ENCODE data around the gene GRM3. TPM values are rescaled to one million over a fixed set of nuclear protein-coding genes. Genes with fewer than 3 reads are reported as not detected.

GRM3 gene
- polyA plus RNA-seq, 1 donor from 2014 or later: not detected

DNA sequence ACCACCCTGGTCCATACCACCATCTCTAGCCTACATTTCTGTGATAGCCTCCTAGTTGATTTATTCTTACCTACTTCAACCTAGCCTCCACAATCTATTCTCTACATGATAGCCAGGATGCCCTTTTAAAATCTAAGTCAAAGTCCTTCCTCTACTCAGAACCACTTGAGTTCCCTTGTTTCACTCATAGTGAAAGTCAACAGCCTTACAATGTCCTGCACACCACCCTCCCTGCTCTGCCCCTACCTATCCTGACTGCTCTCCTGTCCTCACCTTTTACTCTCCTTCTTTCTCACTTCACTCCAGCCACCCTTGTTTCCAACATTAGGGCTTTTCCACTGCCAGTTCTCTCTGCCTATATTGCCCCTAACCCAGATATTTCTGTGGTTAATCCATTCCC, 146.7 kb downstream of the GRM3 start:
- Mint-ChIP-seq H3K4me1 (peaks cover 0 to 10% (median 0%) of the 10 kb centered on the region in 3 donors), H3K9me3 (no peaks in the 10 kb centered on the region), H3K27me3 (peaks cover 1% of the 10 kb centered on the region), H3K27ac (no peak overlapping the region), H3K4me3 (no peak overlapping the region), H3K36me3 (no peaks in the 10 kb centered on the region)

DNA sequence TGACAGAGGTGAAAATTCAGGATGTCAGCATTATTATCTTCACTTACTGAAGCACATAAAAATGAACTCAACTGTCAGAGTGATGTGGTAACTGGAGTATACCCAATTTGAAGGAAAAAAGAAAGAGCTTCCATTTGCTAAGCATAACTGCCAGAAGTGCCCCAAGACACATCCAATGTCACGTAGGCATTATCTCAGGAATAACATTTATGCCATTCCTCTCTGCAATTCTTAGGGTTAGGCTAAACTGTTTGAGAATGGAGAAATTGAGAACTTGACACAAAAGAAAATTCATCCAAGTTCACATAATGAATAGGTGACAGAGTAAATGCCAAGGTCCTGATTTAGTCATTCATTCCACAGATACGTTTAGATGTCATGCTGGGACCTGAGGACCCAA, 148.6 kb downstream of the GRM3 start:
- no peak overlapping the region for H3K4me3 Mint-ChIP-seq
- H3K27ac Mint-ChIP-seq: no peak overlapping the region
- H3K36me3 Mint-ChIP-seq: no peaks in the 10 kb centered on the region
- peaks cover 0 to 6% (median 0%) of the 10 kb centered on the region in 3 donors for H3K4me1 Mint-ChIP-seq
- peaks cover 0 to 3% (median 1%) of the 10 kb centered on the region in 3 donors for H3K9me3 Mint-ChIP-seq
- peaks cover 3% of the 10 kb centered on the region for H3K27me3 Mint-ChIP-seq

DNA sequence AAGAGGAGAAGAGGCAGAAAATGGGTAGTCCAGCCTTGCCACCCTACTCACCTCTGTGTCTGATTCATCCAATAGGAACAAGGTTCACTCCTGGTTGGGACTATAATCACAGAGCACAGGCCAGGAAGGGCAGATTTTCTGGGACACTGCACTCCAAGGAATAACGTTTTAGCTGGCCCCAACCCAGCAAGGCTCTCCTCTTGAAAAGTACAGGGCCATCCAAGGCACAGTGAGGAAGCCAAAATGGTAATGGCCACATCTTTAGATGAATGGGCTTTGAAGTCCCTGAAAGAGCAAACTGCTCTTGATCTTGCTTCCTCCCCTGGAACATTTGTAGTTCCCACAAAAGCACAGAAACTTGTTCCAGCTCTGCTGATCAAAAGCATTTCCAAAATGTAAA, 149.4 kb downstream of the GRM3 start:
- Mint-ChIP-seq H3K4me1 (peaks cover 0 to 6% (median 0%) of the 10 kb centered on the region in 3 donors), H3K27ac (no peak overlapping the region), H3K4me3 (no peak overlapping the region), H3K27me3 (peaks cover 3% of the 10 kb centered on the region), H3K9me3 (peaks cover 0 to 5% (median 1%) of the 10 kb centered on the region in 3 donors), H3K36me3 (no peaks in the 10 kb centered on the region)

DNA sequence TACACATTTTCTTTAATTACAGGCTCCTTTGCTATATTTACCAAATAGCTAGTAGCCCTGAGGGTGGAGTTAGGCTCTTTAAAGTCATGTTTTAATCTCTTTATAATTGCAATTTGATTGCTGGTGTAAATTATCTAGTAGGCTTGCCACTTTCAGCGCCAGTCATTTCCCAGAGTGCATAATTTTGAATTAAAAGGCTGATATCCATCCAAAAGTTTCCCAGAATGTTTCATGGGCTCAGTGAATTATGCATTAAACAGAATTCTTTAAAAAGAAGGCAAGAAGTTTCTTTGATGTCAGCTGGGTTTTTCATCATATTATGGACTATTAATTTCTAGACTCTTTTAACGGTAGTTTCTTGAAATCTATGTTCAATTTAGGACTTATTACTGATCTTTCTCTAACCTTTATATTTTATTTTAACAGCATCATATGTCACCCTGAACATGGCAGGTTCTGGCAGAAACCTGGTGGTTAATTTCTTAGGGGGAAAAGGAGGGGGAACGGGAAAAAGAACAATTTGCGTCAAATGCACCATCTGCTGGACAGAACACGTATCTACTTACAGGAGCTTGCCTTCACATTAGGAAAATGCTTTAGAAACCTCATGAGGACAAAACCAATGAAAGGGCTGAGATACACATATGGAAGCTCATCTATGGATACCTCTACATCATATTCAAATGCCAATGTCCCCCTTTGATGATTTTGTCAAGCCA, 171.1 kb downstream of the GRM3 start:
- H3K27ac Mint-ChIP-seq: no peak overlapping the region
- no peaks in the 10 kb centered on the region for H3K4me1 Mint-ChIP-seq
- no peaks in the 10 kb centered on the region for H3K27me3 Mint-ChIP-seq
- peaks cover 0 to 7% (median 0%) of the 10 kb centered on the region in 3 donors for H3K9me3 Mint-ChIP-seq
- no peak overlapping the region for H3K4me3 Mint-ChIP-seq
- no peaks in the 10 kb centered on the region for H3K36me3 Mint-ChIP-seq

DNA sequence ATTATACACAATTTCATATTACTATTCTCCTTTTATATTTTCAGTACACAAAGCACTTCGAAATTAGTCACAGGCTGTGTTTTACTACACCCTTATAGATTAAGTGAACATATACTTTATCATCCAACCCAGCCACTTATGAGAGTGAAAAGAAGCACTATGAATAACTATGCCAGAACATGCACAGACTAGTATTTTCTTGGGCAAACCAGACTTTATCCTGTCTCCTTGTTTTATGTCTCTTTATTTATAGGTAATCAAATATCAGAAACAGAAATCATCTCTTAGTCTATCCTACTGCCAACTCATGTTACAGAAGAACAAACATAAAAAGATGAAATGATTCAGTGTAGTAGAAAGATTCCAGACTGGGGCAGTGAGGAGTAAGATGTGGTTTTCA, 171.8 kb downstream of the GRM3 start:
- Mint-ChIP-seq H3K27me3 (no peaks in the 10 kb centered on the region), H3K4me1 (no peaks in the 10 kb centered on the region), H3K9me3 (peaks cover 0 to 7% (median 0%) of the 10 kb centered on the region in 3 donors), H3K4me3 (no peak overlapping the region), H3K36me3 (no peaks in the 10 kb centered on the region), H3K27ac (no peak overlapping the region)

DNA sequence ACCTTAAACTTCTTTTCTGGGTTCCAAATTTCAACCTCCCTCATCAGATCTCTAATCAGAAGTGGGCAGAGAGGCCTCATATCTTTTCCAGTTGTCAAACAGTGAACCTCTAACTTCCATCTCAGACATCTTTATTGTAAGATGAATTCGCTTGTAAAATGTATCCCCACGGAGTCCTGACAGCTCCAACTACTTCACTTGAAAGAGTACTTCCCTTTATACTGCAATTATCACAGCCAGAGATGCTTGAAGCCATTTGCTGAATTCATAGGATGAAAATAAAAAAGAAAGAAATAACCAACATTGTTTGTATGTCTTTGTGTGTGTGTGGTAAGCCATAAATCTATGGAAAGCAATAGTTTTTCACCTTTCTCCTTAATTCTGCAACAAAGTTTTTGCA, 175.2 kb downstream of the GRM3 start:
- Mint-ChIP-seq H3K36me3 (no peaks in the 10 kb centered on the region), H3K27me3 (no peaks in the 10 kb centered on the region), H3K4me3 (no peak overlapping the region), H3K27ac (no peak overlapping the region), H3K9me3 (peaks cover 0 to 7% (median 0%) of the 10 kb centered on the region in 3 donors), H3K4me1 (no peaks in the 10 kb centered on the region)

DNA sequence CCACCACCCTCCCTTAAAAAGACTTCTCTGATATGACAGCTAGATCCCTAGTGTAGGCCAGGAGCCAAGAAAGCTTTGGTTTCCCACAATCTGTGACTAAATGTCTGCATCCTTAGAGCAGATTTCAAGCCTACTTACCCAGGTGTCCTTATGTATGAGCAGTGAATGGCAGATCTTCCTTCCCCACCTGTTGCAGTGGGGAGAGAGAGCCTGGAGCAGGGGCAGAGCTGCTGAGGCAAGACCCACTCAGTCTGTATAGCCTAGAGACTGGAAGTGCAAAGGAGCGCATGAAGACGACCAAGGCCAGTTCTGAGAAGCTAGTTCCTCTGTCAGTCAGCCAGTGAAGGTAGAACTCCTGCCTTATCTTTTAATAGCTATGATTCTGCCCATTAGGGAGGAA, 180.1 kb downstream of the GRM3 start:
- no peaks in the 10 kb centered on the region for H3K27me3 Mint-ChIP-seq
- no peaks in the 10 kb centered on the region for H3K4me1 Mint-ChIP-seq
- H3K36me3 Mint-ChIP-seq: no peaks in the 10 kb centered on the region
- no peak overlapping the region for H3K27ac Mint-ChIP-seq
- no peaks in the 10 kb centered on the region for H3K9me3 Mint-ChIP-seq
- H3K4me3 Mint-ChIP-seq: no peak overlapping the region

DNA sequence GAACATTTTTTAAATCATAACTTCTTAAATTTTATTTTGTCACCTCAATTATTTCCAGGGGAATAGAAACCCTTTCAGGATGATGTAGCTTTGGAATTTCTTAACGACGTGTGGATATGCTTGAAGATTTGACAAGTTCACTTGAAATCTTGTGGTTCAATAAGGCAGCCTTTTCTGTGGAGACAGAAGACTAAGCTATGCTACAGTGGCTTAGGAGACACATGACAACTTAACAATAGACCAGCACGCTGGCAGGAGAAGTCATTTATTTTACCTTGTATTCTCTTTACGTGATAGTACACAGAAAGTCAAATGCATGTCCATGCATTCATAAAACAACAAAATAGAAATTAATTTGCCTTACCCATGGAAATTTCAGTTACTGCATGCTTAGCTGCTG, 181.6 kb downstream of the GRM3 start:
- H3K9me3 Mint-ChIP-seq: no peaks in the 10 kb centered on the region
- no peak overlapping the region for H3K27ac Mint-ChIP-seq
- no peaks in the 10 kb centered on the region for H3K4me1 Mint-ChIP-seq
- no peaks in the 10 kb centered on the region for H3K27me3 Mint-ChIP-seq
- no peaks in the 10 kb centered on the region for H3K36me3 Mint-ChIP-seq
- no peak overlapping the region for H3K4me3 Mint-ChIP-seq

DNA sequence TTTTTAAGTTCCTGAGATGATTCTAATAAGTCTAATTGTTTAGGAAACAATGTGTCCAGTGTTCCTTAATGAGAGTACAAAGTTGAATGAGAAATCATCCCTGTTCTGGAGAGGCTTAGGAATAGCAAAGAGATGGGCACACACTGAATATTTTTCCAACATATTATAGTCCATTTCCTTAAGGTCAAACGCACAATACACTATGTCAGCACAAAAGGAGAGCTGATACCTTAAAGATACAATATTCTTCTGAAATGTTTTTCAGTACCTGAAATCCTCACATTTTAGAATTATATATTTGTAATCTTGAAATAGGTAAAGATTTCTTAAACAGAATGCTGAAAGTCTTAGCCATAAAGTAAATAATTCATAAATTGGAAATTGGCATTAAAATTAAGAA, 183.2 kb downstream of the GRM3 start:
- no peaks in the 10 kb centered on the region for H3K27me3 Mint-ChIP-seq
- H3K9me3 Mint-ChIP-seq: no peaks in the 10 kb centered on the region

DNA sequence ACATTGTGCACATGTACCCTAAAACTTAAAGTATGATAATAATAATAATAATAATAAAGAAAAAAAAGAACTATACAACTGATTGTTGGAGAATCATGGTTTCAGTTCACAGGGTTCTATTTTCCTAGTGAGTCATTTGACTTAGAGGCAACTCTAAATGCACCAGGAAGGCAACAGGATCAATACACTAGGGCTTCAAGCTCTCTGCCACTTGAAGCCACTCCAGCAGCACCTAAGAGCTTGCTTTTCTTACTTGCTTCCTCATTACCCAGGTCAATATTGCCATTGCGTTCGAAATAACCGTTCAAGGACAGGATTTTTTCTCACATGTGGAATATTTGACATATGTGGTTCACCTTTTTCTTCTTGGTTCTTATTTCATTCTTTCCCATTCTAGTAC, 189.7 kb downstream of the GRM3 start:
- Mint-ChIP-seq H3K36me3 (peaks cover 2% of the 10 kb centered on the region), H3K9me3 (no peaks in the 10 kb centered on the region), H3K4me3 (no peak overlapping the region), H3K27me3 (no peaks in the 10 kb centered on the region), H3K4me1 (no peaks in the 10 kb centered on the region), H3K27ac (no peak overlapping the region)

More for the DNA sequence above, 183.2 kb downstream of the GRM3 start:
- H3K4me1 Mint-ChIP-seq: no peaks in the 10 kb centered on the region
- no peak overlapping the region for H3K27ac Mint-ChIP-seq
- no peak overlapping the region for H3K4me3 Mint-ChIP-seq
- no peaks in the 10 kb centered on the region for H3K36me3 Mint-ChIP-seq

DNA sequence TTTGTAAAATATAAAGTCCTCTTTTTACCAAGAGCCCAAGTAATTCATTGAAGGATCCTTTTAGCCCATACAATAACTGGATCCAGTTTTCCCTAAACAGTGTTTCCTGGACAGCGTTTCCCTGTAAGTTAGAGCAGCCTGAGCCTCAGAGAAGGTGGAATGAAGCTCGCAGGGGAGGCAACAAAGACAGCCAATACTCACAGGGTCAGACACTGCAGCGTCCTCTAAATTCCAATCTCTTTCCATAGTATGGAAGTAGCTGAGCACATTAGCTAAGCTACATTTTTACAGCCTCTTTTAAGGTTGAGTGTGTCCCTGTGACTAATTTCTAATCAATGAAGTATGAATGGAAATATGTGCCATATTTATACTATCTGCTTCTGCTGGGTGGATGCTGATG, 193.5 kb downstream of the GRM3 start:
- H3K4me3 Mint-ChIP-seq: no peak overlapping the region
- H3K36me3 Mint-ChIP-seq: peaks cover 4% of the 10 kb centered on the region
- no peaks in the 10 kb centered on the region for H3K9me3 Mint-ChIP-seq
- H3K27me3 Mint-ChIP-seq: no peaks in the 10 kb centered on the region
- no peak overlapping the region for H3K27ac Mint-ChIP-seq
- H3K4me1 Mint-ChIP-seq: no peaks in the 10 kb centered on the region

DNA sequence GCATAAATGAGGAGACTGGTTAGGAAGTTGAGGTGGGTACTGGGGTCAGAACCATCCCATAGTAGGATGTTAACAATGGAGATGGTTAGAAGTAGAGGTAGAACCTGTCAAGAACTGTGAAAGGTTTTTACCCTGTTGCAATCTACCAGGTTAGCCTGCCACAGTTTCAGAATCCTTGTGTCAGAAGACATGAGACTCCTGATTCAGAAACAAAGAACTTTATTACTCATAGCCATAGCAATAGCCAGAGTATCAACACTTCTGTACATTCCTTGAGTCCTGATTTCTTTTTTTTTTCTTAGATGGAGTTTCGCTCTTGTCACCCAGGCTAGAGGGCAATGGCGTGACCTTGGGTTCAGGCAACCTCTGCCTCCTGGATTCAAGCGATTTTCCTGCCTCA, 200.9 kb downstream of the GRM3 start:
- Mint-ChIP-seq H3K27ac (no peak overlapping the region), H3K27me3 (no peaks in the 10 kb centered on the region), H3K36me3 (no peaks in the 10 kb centered on the region), H3K4me1 (no peaks in the 10 kb centered on the region), H3K4me3 (no peak overlapping the region), H3K9me3 (no peaks in the 10 kb centered on the region)

DNA sequence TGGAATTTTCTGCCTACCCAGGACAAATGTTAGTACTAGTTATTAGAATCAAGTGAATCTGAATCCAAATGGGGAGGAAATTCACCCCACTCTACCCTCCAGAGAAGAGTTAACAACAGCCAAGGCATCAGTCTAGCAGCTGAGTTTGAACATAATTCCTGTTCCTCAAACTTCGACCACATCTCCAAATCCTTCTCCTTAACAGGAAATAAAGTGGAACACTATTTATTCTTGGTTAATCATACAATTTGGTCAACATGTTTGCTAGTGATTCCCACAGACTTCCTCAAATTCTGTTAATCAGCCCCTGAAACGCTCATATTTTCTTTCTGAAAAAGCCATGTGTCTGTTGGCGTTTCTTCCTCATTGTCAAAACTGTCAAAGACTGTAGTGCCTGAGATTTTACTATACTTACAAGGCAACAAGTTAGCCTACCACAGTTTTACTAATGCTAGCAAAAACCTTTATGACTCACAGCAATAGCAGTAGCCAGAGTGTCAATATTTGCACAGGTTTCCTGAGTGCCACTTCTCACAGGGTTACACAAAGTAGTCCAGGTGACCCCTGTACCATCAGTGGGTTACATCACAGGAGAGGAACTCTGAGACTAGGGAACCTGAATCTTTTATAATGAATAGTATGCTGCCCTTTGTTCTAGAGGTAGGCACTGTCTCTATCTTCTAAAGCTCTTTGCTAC, 202.9 kb downstream of the GRM3 start:
- H3K9me3 Mint-ChIP-seq: no peaks in the 10 kb centered on the region
- H3K27me3 Mint-ChIP-seq: no peaks in the 10 kb centered on the region
- H3K36me3 Mint-ChIP-seq: no peaks in the 10 kb centered on the region
- H3K4me3 Mint-ChIP-seq: no peak overlapping the region
- H3K27ac Mint-ChIP-seq: no peak overlapping the region
- H3K4me1 Mint-ChIP-seq: no peaks in the 10 kb centered on the region

DNA sequence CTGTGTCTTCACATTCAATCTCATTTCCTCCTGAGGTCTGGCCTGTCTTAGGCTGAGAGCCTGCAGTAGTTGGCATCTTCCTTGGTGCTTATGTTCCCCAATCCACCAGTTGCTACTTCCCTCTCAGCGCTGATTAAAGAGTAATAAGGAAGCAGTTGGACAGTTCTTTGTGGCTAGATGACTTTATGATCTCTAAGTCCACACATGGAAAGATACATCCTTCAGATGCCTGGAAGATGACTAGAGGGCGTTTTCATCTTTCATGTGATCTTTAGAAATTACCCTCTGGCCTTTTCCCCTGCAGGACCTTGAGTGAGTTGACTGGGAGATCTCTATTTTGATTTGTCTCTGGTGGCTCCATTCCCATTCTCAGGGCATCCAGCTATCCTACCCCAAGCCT, 204.5 kb downstream of the GRM3 start:
- Mint-ChIP-seq H3K4me1 (no peaks in the 10 kb centered on the region), H3K9me3 (no peaks in the 10 kb centered on the region), H3K36me3 (no peaks in the 10 kb centered on the region), H3K27ac (no peak overlapping the region), H3K4me3 (no peak overlapping the region), H3K27me3 (no peaks in the 10 kb centered on the region)

DNA sequence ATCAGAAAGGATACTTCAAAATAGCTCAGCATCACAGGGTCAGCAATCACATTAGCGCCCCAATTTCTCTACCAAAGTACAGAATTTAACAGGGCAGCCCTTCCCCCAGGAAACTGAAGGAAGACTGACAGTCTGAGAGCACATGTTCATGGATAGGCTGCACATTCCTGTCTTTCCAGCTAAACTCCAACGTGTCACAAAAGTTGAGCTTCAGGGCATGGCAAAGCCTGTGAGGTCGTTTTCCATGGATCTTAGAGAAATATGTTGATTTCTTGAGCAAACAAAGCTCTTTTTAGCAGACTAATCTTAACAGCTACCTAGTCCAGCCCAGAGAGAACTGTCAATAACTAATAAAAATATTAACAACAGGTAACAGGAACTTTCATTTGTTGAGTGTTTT, 207.9 kb downstream of the GRM3 start:
- Mint-ChIP-seq H3K27me3 (no peaks in the 10 kb centered on the region), H3K36me3 (no peaks in the 10 kb centered on the region)

DNA sequence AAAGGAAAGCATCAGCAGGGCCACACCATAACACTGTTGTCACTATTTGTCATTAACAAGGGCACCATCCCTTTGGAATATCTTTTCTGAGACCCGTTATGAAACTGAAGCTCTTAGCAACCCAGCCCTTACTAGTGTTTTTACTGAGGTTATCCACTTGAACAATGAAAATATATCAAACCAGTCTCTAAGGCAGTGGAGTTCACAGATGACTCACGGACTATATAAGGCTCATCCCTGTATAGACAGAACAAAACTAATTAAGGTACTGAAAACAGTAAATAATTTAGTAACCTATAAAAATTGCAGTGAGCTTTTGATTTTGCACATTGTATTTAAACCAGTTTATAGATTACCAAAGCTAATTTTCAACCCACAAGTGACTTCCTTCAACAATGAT, 219.7 kb downstream of the GRM3 start:
- Mint-ChIP-seq H3K9me3 (no peaks in the 10 kb centered on the region), H3K27me3 (no peaks in the 10 kb centered on the region), H3K4me1 (no peaks in the 10 kb centered on the region), H3K27ac (no peak overlapping the region), H3K36me3 (no peaks in the 10 kb centered on the region), H3K4me3 (no peak overlapping the region)

More for the DNA sequence above, 207.9 kb downstream of the GRM3 start:
- Mint-ChIP-seq H3K9me3 (no peaks in the 10 kb centered on the region), H3K4me1 (no peaks in the 10 kb centered on the region), H3K27ac (no peak overlapping the region), H3K4me3 (no peak overlapping the region)
